ENCODE results near the gene ITGAD. TPM values are rescaled to one million over a fixed set of nuclear protein-coding genes. Genes with fewer than 3 reads are reported as not detected.

ITGAD gene
- total RNA-seq, 1 donor from 2014 or later, result not detected

DNA sequence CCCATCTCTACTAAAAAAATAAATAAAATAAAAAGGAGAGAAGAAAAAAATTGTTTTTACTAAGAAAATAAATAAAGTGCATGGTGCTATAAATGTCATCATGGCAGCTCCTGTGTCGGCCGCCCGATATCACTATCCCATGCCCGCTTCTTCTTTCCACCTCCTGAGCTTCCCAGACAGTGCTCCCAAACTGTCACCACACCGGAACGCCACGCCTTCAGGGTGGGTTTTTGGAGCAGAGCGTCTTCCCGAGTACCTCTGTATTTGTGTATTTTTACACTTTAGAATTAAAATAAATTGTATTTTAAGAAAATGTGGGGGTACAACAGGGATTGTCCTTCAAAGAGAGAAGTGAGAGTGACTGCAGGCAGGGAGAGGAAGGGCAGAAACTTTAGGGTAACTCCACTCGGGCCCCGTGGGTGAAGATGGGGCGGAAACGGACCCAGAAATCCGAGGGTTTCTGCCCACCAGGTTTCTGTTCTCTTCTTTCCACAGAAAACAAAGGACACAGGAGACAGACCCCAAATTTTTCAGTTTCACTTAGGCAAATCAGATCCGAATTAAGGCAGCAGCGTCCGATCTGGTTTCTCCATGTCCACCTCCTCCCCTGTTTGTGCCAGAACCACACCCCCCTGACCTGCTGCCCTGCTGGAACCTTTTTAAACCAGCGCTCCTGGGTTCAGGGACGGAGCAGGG is 41.7 kb upstream of the ITGAD start:
- Mint-ChIP-seq H3K27ac (ENCODE audit: unreplicated experiment) (no peak overlapping the region), H3K4me1 (ENCODE audit: low read depth, unreplicated experiment) (no peaks in the 10 kb centered on the region), H3K4me3 (ENCODE audit: unreplicated experiment) (no peak overlapping the region), H3K36me3 (ENCODE audit: unreplicated experiment) (peaks cover 4% of the 10 kb centered on the region), H3K9me3 (ENCODE audit: unreplicated experiment) (peaks cover 4% of the 10 kb centered on the region), H3K27me3 (ENCODE audit: unreplicated experiment) (peaks cover 5% of the 10 kb centered on the region)
- DNase-seq, result no peak
- TF ChIP-seq, protein P1, sequence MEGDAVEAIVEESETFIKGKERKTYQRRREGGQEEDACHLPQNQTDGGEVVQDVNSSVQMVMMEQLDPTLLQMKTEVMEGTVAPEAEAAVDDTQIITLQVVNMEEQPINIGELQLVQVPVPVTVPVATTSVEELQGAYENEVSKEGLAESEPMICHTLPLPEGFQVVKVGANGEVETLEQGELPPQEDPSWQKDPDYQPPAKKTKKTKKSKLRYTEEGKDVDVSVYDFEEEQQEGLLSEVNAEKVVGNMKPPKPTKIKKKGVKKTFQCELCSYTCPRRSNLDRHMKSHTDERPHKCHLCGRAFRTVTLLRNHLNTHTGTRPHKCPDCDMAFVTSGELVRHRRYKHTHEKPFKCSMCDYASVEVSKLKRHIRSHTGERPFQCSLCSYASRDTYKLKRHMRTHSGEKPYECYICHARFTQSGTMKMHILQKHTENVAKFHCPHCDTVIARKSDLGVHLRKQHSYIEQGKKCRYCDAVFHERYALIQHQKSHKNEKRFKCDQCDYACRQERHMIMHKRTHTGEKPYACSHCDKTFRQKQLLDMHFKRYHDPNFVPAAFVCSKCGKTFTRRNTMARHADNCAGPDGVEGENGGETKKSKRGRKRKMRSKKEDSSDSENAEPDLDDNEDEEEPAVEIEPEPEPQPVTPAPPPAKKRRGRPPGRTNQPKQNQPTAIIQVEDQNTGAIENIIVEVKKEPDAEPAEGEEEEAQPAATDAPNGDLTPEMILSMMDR (IDR thresholded peaks at IDR 0.05; ENCODE audit: partially characterized antibody, unreplicated experiment), result no peak

DNA sequence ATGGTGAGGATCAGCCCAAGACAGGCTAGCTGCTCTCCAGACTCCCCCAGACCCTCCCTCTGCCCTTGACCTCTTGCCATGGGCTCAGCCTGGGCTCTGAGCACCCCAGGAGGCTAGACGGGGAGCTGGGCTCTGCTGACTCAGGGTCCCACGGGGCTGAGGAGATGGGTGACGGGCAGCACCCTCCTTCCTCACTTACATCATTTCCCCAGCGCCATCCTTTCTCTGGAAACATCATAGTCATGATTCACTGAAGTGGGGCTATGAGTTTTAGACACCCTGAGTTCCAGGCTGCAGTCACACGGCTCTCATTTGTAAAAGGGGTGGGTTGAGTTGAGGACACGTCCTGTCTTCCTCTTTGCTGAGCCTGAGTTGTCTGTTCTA is 41.2 kb upstream of the ITGAD start:
- Mint-ChIP-seq H3K27ac (ENCODE audit: unreplicated experiment) (no peak overlapping the region), H3K4me3 (ENCODE audit: unreplicated experiment) (no peak overlapping the region), H3K9me3 (ENCODE audit: unreplicated experiment) (peaks cover 4% of the 10 kb centered on the region), H3K36me3 (ENCODE audit: unreplicated experiment) (peaks cover 4% of the 10 kb centered on the region), H3K27me3 (ENCODE audit: unreplicated experiment) (peaks cover 5% of the 10 kb centered on the region), H3K4me1 (ENCODE audit: low read depth, unreplicated experiment) (no peaks in the 10 kb centered on the region)
- TF ChIP-seq, protein P1 (IDR thresholded peaks at IDR 0.05; ENCODE audit: partially characterized antibody, unreplicated experiment), result no peak
- DNase-seq, result no peak

DNA sequence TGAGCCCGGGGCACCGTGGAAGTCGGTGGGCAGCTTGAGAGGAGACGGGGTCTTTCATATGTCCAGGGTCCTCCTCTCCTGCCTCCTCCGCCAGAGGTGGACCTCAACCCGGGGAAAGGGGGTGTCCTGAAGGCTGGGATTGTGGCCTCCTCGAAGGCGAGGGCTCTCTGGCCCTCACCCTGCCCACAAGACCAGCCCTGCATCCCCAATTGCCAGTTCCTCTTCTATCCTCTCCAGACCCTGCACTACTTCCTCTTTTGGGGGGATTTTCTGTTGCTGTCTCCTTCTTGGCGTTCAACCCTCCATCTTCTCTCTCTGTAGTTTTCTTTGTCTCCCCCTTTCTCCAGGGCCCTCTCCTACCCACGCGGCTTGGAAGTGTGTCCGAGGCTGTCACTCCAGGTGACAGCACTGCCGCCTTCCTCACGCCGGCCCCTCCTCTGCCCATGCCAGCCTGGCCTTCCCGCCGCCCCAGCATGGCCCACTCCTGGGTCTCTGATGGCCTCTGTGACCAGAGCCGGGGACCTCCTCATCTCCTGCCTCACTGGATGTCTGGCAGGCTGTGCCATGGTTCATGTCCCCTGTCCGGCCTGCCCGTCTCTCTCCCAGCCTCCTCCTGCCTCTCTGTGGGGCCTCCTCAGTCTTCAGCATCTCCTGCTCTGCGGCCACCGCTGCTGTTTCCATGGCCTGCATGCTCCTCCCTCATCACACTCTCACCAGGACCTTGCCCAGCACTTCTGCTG is 40.6 kb upstream of the ITGAD start:
- H3K27ac Mint-ChIP-seq (ENCODE audit: unreplicated experiment), result no peak overlapping the region
- H3K36me3 Mint-ChIP-seq (ENCODE audit: unreplicated experiment), result peaks cover 4% of the 10 kb centered on the region
- TF ChIP-seq, protein P1 (IDR thresholded peaks at IDR 0.05; ENCODE audit: partially characterized antibody, unreplicated experiment), result no peak
- H3K4me3 Mint-ChIP-seq (ENCODE audit: unreplicated experiment), result no peak overlapping the region
- no peaks in the 10 kb centered on the region for H3K4me1 Mint-ChIP-seq (ENCODE audit: low read depth, unreplicated experiment)
- no peak for DNase-seq
- H3K27me3 Mint-ChIP-seq (ENCODE audit: unreplicated experiment), result peaks cover 6% of the 10 kb centered on the region
- peaks cover 4% of the 10 kb centered on the region for H3K9me3 Mint-ChIP-seq (ENCODE audit: unreplicated experiment)

DNA sequence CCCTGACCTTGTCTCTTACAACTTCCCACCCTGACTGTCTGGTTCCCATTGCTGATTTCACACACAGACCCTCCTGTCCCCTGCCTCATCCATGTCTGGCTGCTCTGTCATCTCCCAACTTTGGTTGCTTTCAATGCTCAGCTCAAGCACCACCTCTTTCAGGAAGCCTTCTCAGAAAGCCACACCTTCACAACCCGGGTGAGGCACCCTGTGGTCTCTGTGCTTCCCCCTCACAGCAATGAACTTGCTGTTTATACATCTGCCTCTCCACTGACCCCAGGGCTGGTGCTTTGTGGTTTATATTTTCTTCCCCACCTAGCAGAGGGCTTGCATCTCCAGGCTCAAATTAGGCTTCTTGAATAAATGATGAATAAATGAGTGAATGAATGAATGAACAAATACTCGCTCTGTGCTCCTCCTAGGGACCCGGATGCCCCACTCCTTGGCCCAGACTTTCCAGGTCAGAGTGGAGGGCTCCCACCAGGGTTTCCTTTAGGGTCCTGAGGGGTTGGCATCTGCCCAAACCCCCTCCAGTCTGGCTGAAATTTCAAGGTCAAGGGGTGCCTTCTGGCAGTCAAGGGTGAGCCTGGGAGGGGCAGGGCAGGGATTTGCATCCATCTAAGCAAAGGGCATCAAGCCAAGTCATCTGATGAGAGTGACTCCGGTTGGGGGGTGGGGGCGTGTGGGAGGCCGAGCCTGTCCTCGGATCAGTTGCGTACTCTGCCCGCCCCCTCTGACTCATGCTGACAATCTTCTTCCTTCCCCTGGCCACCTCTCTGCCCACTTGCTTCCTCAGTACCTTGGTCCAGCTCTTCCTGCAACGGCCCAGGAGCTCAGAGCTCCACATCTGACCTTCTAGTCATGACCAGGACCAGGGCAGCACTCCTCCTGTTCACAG is 38.5 kb upstream of the ITGAD start, which contains the start of gene ITGAX:
Gene ITGAX (plus strand): TSS at position 783 of the 898 bp plus-strand sequence. CDS start 79 bp downstream, at position 862.
- H3K4me3 Mint-ChIP-seq (ENCODE audit: unreplicated experiment), result no peak within 1 kb of the TSS
- no peak within 1 kb of the TSS for H3K27ac Mint-ChIP-seq (ENCODE audit: unreplicated experiment)
- no peaks in the 10 kb centered on the region for H3K4me1 Mint-ChIP-seq (ENCODE audit: low read depth, unreplicated experiment)
- peaks cover 4% of the 10 kb centered on the region for H3K9me3 Mint-ChIP-seq (ENCODE audit: unreplicated experiment)
- TF ChIP-seq, protein P1 (IDR thresholded peaks at IDR 0.05; ENCODE audit: partially characterized antibody, unreplicated experiment), result no peak
- DNase-seq, result no peak
- H3K36me3 Mint-ChIP-seq (ENCODE audit: unreplicated experiment), result peaks cover 4% of the 10 kb centered on the region
- peaks cover 8% of the 10 kb centered on the region for H3K27me3 Mint-ChIP-seq (ENCODE audit: unreplicated experiment)

Data from glutamatergic neuron (in vitro differentiated cells).